HepG2 (cell line): Measurements from ENCODE around the gene ALDH3B2. TPM values are rescaled to one million over a fixed set of nuclear protein-coding genes. Genes with fewer than 3 reads are reported as not detected.

Experiments used
- FLYWCH1 ChIP-seq: sonication (generic); formaldehyde crosslinking; IDR thresholded peaks from 2 replicates; pipeline ENCODE4 v1.8.1; 2023; ENCODE audit warnings: mild to moderate bottlenecking, missing genetic modification reagents
- GATAD2A ChIP-seq: IDR thresholded peaks from 2 replicates; pipeline ENCODE4 v1.6.1; 2016
- GZF1 ChIP-seq: sonication (generic); formaldehyde crosslinking; IDR thresholded peaks from 2 replicates; pipeline ENCODE4 v1.5.1; 2020; ENCODE audit warnings: mild to moderate bottlenecking, missing genetic modification reagents
- RXRB ChIP-seq: IDR thresholded peaks from 2 replicates; pipeline ENCODE4 v1.6.1; 2016; ENCODE audit warnings: borderline replicate concordance, missing genetic modification reagents, missing compliant biosample characterization
- TARDBP ChIP-seq: sonication (generic); formaldehyde crosslinking; IDR thresholded peaks from 2 replicates; pipeline ENCODE4 v1.8.0; 2022; ENCODE audit warnings: mild to moderate bottlenecking, missing genetic modification reagents
- ZNF296 ChIP-seq: sonication (generic); formaldehyde crosslinking; conservative IDR thresholded peaks from 2 replicates; pipeline ENCODE4 v1.5.0; 2020; ENCODE audit warnings: mild to moderate bottlenecking, missing genetic modification reagents
- ZNF567 ChIP-seq: sonication (generic); formaldehyde crosslinking; IDR thresholded peaks from 2 replicates; pipeline ENCODE4 v1.8.1; 2023; ENCODE audit warnings: mild to moderate bottlenecking, missing genetic modification reagents, borderline replicate concordance
- ZNF629 ChIP-seq: sonication (generic); formaldehyde crosslinking; conservative IDR thresholded peaks from 2 replicates; pipeline ENCODE4 v1.5.0; 2020; ENCODE audit warnings: missing genetic modification reagents
- polyA plus RNA-seq, 8 experiments: library from polyadenylated mRNA; depleted of rRNA in 3 of 8; stranded (reverse) in 7 of 8; unstranded in 1 of 8; fragments of >200 nt; fragmentation: Illumina TruSeq in 4 of 8; extraction: Trizol in 4 of 8; gene quantifications; 2 replicates each; pipeline versions ENCODE4 v1.2.1 to v1.2.3, GENCODE V29; 2011 to 2016; ENCODE audit warnings: low read depth in 4 of 8, missing spikeins in 1 of 8, mixed read lengths in 1 of 8; ENCODE audit not compliant: insufficient read depth in 1 of 8
- total RNA-seq, 5 experiments: library from RNA; depleted of rRNA; stranded (reverse); fragments of >200 nt; fragmentation: Illumina TruSeq; extraction: Trizol; gene quantifications; 2 replicates each; pipeline ENCODE4 v1.2.3, GENCODE V29; 2016; ENCODE audit warnings: low read depth in 1 of 5
- TF ChIP-seq, protein P1 (sequence below): sonication (generic); formaldehyde crosslinking; IDR thresholded peaks from one replicate; pipeline ENCODE4 v1.5.1; 2020; ENCODE audit warnings: mild to moderate bottlenecking, missing genetic modification reagents; ENCODE audit errors: not compliant biosample characterization
- TF ChIP-seq, protein P2 (sequence below): IDR thresholded peaks from 2 replicates; pipeline ENCODE4 v1.6.1; 2018; ENCODE audit warnings: missing genetic modification reagents, mild to moderate bottlenecking, missing compliant biosample characterization
- TF ChIP-seq, protein P3 (sequence below): sonication (generic); formaldehyde crosslinking; IDR thresholded peaks from 2 replicates; pipeline ENCODE4 v1.4.0; 2020; ENCODE audit warnings: mild to moderate bottlenecking, missing genetic modification reagents, borderline replicate concordance
- TF ChIP-seq, protein P4 (sequence below): sonication (generic); formaldehyde crosslinking; IDR thresholded peaks from 2 replicates; pipeline ENCODE4 v1.4.0; 2020; ENCODE audit warnings: missing genetic modification reagents

Gene ALDH3B2
- total and polyA plus RNA-seq, 2 of the 13 experiments (the other 11 are each of a cell fraction or from before 2014, with no cell fraction given): not detected

DNA sequence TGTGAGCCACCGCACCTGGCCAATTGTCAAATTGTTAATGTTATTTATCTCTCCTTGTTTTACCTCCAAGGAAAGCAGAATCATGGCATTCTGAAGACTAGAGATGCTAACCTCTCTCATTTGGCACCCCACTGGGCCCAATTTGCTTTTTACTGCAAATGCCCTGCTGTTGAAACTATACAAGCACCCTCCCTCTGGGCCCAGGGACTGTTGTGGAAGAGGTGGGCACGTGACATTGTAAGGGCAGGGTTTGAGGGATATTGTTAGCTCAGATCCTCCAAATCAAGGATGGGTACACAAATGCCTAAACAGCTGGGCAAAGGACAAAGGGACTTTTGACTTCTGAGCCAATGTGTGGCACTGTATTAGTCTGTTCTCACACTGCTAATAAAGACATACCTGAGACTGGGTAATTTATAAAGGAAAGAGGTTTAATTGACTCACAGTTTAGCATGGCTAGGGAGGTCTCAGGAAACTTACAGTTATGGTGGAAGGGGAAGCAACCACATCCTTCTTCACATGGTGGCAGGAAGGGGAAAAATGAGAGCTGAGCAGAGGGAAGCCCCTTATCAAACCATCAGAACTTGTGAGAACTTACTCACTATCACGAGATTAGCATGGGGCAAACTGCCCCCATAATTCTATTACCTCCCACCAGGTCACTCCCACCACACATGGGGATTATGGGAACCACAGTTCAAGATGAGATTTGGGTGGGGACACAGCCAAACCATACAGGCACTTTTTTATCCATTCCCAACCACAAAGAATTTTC lies 6.5 kb upstream of the ALDH3B2 start (continued):
- no peak for TF ChIP-seq ZNF629 (CRISPR knock-in tag)
- no peak for TF ChIP-seq ZNF567 (CRISPR knock-in tag)
- TF ChIP-seq ZNF296: no peak
- TF ChIP-seq, protein P1, sequence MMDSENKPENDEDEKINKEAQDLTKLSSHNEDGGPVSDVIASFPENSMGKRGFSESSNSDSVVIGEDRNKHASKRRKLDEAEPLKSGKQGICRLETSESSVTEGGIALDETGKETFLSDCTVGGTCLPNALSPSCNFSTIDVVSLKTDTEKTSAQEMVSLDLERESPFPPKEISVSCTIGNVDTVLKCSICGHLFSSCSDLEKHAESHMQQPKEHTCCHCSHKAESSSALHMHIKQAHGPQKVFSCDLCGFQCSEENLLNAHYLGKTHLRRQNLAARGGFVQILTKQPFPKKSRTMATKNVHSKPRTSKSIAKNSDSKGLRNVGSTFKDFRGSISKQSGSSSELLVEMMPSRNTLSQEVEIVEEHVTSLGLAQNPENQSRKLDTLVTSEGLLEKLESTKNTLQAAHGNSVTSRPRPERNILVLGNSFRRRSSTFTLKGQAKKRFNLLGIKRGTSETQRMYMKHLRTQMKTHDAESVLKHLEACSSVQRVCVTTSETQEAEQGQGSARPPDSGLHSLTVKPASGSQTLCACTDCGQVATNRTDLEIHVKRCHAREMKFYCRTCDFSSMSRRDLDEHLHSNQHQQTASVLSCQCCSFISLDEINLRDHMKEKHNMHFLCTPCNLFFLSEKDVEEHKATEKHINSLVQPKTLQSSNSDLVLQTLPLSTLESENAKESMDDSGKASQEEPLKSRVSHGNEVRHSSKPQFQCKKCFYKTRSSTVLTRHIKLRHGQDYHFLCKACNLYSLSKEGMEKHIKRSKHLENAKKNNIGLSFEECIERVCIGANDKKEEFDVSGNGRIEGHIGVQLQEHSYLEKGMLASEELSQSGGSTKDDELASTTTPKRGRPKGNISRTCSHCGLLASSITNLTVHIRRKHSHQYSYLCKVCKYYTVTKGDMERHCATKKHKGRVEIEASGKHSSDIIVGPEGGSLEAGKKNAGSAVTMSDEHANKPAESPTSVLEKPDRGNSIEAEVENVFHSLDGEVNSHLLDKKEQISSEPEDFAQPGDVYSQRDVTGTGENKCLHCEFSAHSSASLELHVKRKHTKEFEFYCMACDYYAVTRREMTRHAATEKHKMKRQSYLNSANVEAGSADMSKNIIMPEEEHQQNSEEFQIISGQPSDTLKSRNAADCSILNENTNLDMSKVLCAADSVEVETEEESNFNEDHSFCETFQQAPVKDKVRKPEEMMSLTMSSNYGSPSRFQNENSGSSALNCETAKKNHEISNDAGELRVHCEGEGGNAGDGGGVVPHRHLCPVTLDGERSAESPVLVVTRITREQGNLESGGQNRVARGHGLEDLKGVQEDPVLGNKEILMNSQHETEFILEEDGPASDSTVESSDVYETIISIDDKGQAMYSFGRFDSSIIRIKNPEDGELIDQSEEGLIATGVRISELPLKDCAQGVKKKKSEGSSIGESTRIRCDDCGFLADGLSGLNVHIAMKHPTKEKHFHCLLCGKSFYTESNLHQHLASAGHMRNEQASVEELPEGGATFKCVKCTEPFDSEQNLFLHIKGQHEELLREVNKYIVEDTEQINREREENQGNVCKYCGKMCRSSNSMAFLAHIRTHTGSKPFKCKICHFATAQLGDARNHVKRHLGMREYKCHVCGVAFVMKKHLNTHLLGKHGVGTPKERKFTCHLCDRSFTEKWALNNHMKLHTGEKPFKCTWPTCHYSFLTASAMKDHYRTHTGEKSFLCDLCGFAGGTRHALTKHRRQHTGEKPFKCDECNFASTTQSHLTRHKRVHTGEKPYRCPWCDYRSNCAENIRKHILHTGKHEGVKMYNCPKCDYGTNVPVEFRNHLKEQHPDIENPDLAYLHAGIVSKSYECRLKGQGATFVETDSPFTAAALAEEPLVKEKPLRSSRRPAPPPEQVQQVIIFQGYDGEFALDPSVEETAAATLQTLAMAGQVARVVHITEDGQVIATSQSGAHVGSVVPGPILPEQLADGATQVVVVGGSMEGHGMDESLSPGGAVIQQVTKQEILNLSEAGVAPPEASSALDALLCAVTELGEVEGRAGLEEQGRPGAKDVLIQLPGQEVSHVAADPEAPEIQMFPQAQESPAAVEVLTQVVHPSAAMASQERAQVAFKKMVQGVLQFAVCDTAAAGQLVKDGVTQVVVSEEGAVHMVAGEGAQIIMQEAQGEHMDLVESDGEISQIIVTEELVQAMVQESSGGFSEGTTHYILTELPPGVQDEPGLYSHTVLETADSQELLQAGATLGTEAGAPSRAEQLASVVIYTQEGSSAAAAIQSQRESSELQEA (CRISPR knock-in tag): no peak
- TF ChIP-seq RXRB (CRISPR knock-in tag): no peak
- no peak for TF ChIP-seq TARDBP (CRISPR knock-in tag)
- TF ChIP-seq, protein P2, sequence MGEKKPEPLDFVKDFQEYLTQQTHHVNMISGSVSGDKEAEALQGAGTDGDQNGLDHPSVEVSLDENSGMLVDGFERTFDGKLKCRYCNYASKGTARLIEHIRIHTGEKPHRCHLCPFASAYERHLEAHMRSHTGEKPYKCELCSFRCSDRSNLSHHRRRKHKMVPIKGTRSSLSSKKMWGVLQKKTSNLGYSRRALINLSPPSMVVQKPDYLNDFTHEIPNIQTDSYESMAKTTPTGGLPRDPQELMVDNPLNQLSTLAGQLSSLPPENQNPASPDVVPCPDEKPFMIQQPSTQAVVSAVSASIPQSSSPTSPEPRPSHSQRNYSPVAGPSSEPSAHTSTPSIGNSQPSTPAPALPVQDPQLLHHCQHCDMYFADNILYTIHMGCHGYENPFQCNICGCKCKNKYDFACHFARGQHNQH (CRISPR knock-in tag): no peak
- TF ChIP-seq, protein P3, sequence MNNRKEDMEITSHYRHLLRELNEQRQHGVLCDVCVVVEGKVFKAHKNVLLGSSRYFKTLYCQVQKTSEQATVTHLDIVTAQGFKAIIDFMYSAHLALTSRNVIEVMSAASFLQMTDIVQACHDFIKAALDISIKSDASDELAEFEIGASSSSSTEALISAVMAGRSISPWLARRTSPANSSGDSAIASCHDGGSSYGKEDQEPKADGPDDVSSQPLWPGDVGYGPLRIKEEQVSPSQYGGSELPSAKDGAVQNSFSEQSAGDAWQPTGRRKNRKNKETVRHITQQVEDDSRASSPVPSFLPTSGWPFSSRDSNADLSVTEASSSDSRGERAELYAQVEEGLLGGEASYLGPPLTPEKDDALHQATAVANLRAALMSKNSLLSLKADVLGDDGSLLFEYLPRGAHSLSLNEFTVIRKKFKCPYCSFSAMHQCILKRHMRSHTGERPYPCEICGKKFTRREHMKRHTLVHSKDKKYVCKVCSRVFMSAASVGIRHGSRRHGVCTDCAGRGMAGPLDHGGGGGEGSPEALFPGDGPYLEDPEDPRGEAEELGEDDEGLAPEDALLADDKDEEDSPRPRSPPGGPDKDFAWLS (CRISPR knock-in tag): no peak
- no peak for TF ChIP-seq GATAD2A (CRISPR knock-in tag)
- TF ChIP-seq FLYWCH1: no peak
- TF ChIP-seq GZF1: no peak
- TF ChIP-seq, protein P4, sequence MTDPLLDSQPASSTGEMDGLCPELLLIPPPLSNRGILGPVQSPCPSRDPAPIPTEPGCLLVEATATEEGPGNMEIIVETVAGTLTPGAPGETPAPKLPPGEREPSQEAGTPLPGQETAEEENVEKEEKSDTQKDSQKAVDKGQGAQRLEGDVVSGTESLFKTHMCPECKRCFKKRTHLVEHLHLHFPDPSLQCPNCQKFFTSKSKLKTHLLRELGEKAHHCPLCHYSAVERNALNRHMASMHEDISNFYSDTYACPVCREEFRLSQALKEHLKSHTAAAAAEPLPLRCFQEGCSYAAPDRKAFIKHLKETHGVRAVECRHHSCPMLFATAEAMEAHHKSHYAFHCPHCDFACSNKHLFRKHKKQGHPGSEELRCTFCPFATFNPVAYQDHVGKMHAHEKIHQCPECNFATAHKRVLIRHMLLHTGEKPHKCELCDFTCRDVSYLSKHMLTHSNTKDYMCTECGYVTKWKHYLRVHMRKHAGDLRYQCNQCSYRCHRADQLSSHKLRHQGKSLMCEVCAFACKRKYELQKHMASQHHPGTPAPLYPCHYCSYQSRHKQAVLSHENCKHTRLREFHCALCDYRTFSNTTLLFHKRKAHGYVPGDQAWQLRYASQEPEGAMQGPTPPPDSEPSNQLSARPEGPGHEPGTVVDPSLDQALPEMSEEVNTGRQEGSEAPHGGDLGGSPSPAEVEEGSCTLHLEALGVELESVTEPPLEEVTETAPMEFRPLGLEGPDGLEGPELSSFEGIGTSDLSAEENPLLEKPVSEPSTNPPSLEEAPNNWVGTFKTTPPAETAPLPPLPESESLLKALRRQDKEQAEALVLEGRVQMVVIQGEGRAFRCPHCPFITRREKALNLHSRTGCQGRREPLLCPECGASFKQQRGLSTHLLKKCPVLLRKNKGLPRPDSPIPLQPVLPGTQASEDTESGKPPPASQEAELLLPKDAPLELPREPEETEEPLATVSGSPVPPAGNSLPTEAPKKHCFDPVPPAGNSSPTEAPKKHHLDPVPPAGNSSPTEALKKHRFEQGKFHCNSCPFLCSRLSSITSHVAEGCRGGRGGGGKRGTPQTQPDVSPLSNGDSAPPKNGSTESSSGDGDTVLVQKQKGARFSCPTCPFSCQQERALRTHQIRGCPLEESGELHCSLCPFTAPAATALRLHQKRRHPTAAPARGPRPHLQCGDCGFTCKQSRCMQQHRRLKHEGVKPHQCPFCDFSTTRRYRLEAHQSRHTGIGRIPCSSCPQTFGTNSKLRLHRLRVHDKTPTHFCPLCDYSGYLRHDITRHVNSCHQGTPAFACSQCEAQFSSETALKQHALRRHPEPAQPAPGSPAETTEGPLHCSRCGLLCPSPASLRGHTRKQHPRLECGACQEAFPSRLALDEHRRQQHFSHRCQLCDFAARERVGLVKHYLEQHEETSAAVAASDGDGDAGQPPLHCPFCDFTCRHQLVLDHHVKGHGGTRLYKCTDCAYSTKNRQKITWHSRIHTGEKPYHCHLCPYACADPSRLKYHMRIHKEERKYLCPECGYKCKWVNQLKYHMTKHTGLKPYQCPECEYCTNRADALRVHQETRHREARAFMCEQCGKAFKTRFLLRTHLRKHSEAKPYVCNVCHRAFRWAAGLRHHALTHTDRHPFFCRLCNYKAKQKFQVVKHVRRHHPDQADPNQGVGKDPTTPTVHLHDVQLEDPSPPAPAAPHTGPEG: no peak
